Measurements from ENCODE around the gene TBC1D17.

- no peak for TF ChIP-seq TOX (CRISPR knock-in tag; IDR thresholded peaks at IDR 0.05; ENCODE audit: borderline replicate concordance)
- no peak for TF ChIP-seq ZFP30 (CRISPR knock-in tag; IDR thresholded peaks at IDR 0.05)
- no peak for TF ChIP-seq CSRNP3 (CRISPR knock-in tag; IDR thresholded peaks at IDR 0.05)
- no peak for TF ChIP-seq PPARA (CRISPR knock-in tag; IDR thresholded peaks at IDR 0.05; ENCODE audit: borderline replicate concordance)
- no peak for TF ChIP-seq PATZ1 (CRISPR knock-in tag; IDR thresholded peaks at IDR 0.05; ENCODE audit: borderline replicate concordance)
- TF ChIP-seq GLIS3 (CRISPR knock-in tag; IDR thresholded peaks at IDR 0.05), result no peak
- no peak for TF ChIP-seq ARNTL (CRISPR knock-in tag; IDR thresholded peaks at IDR 0.05; ENCODE audit: borderline replicate concordance, low read depth)
- no peak for TF ChIP-seq ZFP3 (CRISPR knock-in tag; IDR thresholded peaks at IDR 0.05)
- no peak for TF ChIP-seq ZNF565 (CRISPR knock-in tag; conservative IDR thresholded peaks at IDR 0.05; ENCODE audit: low read depth)
- no peak for TF ChIP-seq SNAI2 (CRISPR knock-in tag; IDR thresholded peaks at IDR 0.05)
Measured at GRCh38 chr19:49907745-49908446, 30.4 kb downstream of the TBC1D17 start.

Data from SK-N-SH treated with all-trans-retinoic acid at 6 μM for 48 hours (cell line).